Skeletal muscle tissue (tissue), 4 donors: ENCODE data around the gene TLE2. TPM values are rescaled to one million over a fixed set of nuclear protein-coding genes. Genes with fewer than 3 reads are reported as not detected.
"Not testable (repeated sequence)": the region's sequence is repeated elsewhere in the genome, so short reads cannot be mapped to it uniquely, and the experiment has no call there.

Source experiments
- H3K27ac ChIP-seq: one replicate; pipeline ENCODE4 v1.7.0; 2013; ENCODE audit warnings: mild to moderate bottlenecking, low read depth, low read length, inconsistent platforms
- H3K27me3 ChIP-seq, 3 donors: one replicate each; pipeline ENCODE4 v1.7.0; 2013; ENCODE audit warnings: low read length in 3 of 3; ENCODE audit not compliant: control insufficient read depth in 3 of 3, insufficient read depth in 3 of 3
- H3K36me3 ChIP-seq, 3 donors: one replicate each; pipeline ENCODE4 v1.7.0; 2013; ENCODE audit warnings: low read length in 3 of 3; ENCODE audit not compliant: control insufficient read depth in 3 of 3, insufficient read depth in 3 of 3
- H3K4me1 ChIP-seq, 3 donors: one replicate each; pipeline ENCODE4 v1.7.0; 2013; ENCODE audit warnings: low read length in 3 of 3, mild to moderate bottlenecking in 3 of 3; ENCODE audit not compliant: control insufficient read depth in 3 of 3, insufficient read depth in 3 of 3
- H3K4me3 ChIP-seq, 3 donors: one replicate each; pipeline ENCODE4 v1.7.0; 2013; ENCODE audit warnings: low read length in 3 of 3
- H3K9ac ChIP-seq, 3 donors: one replicate each; pipeline ENCODE4 v1.7.0; 2013; ENCODE audit warnings: low read length in 3 of 3, mild to moderate bottlenecking in 3 of 3, moderate library complexity in 2 of 3, low read depth in 1 of 3
- H3K9me3 ChIP-seq, 3 donors: one replicate each; pipeline ENCODE4 v1.7.0; 2013; ENCODE audit warnings: low read length in 3 of 3; ENCODE audit not compliant: control insufficient read depth in 3 of 3
- total RNA-seq: library from RNA; depleted of rRNA; stranded (reverse); fragments of >200 nt; gene quantifications from one replicate; pipeline ENCODE4 v1.2.3, GENCODE V29; 2014
- donor health status: Osteomylitis.

TLE2 gene
- total RNA-seq, 1 donor from 2014 or later: 9.4 TPM

DNA sequence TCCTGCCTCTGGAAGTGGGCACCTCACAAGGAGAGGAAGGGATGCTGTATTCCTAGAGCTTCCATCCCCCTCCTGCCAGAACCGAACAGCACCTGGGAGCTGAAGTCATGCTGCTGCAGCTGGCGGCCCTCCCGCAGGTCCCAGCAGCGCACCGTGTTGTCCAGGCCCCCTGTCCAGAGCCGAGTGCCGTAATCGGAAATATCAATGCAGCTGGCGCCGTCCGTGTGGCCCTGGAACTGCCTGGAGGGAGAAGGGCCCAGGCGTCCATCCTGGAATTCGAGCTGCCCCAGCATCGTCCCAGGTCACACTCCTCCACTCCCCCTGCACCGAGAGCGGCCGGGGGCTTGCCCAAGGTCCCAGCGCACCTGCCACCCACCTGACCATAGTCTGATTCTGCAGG is 23.7 kb downstream of the TLE2 start:
- H3K27ac ChIP-seq: no peak overlapping the region
- H3K9ac ChIP-seq: no peak overlapping the region
- peaks cover 14 to 29% (median 21%) of the 10 kb centered on the region in 3 donors for H3K36me3 ChIP-seq
- no peaks in the 10 kb centered on the region for H3K4me1 ChIP-seq
- H3K9me3 ChIP-seq: no peaks in the 10 kb centered on the region
- no peaks in the 10 kb centered on the region for H3K27me3 ChIP-seq
- H3K4me3 ChIP-seq: no peak overlapping the region

DNA sequence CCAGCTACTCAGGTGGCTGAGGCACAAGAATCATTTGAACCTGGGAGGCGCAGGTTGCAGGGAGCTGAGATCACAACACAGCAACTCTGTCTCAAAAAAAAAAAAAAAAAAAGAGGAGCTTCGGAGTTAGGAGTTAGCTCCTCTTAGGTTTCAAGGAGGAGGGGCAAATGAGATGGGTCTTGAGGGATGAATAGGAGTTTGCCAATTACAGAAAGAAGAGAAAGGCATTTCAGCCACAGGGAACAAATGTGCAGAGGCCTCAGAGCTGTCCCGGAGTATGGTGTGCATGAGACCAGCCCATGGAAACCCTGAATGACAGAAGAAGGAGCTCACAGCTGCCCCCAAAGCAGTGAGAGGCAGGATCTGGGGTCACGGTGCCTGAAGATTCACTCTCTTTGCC is 24.6 kb downstream of the TLE2 start:
- Histone ChIP-seq H3K27ac (no peak overlapping the region), H3K27me3 (no peaks in the 10 kb centered on the region), H3K36me3 (peaks cover 13 to 28% (median 17%) of the 10 kb centered on the region in 3 donors), H3K9me3 (no peaks in the 10 kb centered on the region), H3K4me1 (no peaks in the 10 kb centered on the region), H3K4me3 (no peak overlapping the region), H3K9ac (no peak overlapping the region)

DNA sequence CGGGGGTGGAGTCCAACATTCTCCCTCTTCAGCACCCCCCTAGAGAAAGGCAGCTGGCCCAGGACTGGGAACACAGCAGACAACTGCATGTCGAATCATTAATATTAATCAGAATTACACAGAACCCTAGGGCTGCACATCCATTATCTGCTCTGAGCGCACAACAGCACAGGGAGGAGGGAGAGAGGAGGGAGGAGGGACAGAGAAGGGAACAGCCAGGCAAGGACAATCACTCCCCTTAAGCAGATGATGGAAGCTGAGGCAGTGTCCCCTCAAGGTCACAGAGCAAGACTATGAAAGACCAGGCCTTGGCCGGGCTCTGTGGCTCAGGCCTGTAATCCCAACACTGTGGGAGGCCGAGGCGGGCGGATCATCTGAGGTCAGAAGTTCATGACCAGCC is 26.0 kb downstream of the TLE2 start:
- H3K36me3 ChIP-seq: peaks cover 14 to 24% (median 15%) of the 10 kb centered on the region in 3 donors
- H3K9me3 ChIP-seq: no peaks in the 10 kb centered on the region
- no peak overlapping the region for H3K4me3 ChIP-seq
- H3K4me1 ChIP-seq: no peaks in the 10 kb centered on the region
- H3K27ac ChIP-seq: no peak overlapping the region
- no peaks in the 10 kb centered on the region for H3K27me3 ChIP-seq
- no peak overlapping the region for H3K9ac ChIP-seq

DNA sequence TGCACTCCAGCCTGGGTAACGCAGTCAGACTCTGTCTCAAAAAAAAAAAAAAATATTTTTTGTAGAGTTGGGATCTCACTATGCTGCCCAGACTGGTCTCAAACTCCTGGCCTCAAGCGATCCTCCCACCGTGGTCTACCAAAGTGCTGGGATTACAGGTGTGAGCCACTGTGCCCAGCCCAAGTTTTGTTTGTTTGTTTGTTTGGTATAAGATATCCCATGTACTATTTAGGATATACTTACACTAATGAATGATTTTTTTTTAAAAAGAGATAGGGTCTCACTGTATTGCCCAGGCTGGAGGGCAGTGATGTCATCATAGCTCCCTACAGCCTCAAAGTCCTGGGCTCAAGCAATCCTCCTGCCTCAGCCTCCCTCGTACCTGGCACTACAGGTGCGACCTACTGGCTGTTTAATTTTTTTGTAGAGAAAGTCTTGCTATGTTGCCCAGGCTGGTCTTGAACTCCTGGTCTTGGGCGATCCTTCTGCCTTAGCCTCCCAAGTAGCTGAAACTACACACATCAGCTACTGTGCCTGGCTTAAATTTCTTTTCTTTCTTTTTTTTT is 27.8 kb downstream of the TLE2 start:
- H3K4me1 ChIP-seq: no peaks in the 10 kb centered on the region
- H3K9ac ChIP-seq: no peak overlapping the region
- no peaks in the 10 kb centered on the region for H3K9me3 ChIP-seq
- H3K36me3 ChIP-seq: peaks cover 14 to 28% (median 20%) of the 10 kb centered on the region in 3 donors
- no peak overlapping the region for H3K4me3 ChIP-seq
- H3K27me3 ChIP-seq: no peaks in the 10 kb centered on the region
- H3K27ac ChIP-seq: no peak overlapping the region

DNA sequence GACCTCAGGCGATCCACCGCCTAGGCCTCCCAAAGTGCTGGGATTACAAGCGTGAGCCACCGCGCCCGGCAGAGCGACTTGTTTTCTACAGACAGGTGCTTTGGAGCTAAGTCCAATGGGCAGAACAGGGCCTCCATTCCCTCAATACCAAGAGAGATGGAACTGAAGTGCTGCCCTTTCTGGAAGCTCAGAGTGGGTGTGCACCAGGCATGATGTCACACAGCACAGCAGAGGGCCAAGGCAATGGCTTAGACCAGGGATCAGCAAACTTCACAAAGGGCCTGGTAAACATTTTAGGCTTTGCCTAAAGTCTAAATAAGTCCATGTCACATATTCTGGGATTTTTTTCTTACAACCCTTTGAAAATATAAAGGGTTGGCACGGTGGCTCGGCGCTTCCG is 30.4 kb downstream of the TLE2 start:
- Histone ChIP-seq H3K27me3 (peaks cover 0 to 5% (median 0%) of the 10 kb centered on the region in 3 donors), H3K9ac (no peak overlapping the region), H3K9me3 (no peaks in the 10 kb centered on the region), H3K4me1 (no peaks in the 10 kb centered on the region), H3K27ac (no peak overlapping the region), H3K36me3 (peaks cover 4 to 14% (median 13%) of the 10 kb centered on the region in 3 donors), H3K4me3 (no peak overlapping the region)

DNA sequence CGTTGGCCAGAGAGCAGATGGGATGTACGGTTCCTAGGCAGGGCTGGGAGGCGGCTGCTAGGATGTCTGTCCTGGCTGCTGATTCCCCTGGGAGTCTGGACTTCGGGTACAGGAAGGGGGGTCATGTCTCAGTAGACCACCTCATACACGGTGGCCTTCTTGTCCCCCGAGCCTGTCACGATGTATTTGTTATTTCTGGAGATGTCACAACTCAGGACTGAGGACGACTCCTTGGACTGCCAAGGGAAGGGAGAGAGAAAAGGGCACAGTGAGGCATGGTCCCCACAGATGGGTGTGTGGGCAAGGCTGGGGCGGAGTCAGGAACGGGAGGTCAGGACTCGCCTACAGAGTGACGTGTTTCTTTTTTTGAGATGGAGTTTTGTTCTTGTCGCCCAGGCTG is 31.4 kb downstream of the TLE2 start:
- no peak overlapping the region for H3K9ac ChIP-seq
- no peaks in the 10 kb centered on the region for H3K9me3 ChIP-seq
- no peaks in the 10 kb centered on the region for H3K4me1 ChIP-seq
- H3K4me3 ChIP-seq: no peak overlapping the region
- H3K27me3 ChIP-seq: peaks cover 2 to 11% (median 4%) of the 10 kb centered on the region in 3 donors
- peaks cover 4 to 14% (median 13%) of the 10 kb centered on the region in 3 donors for H3K36me3 ChIP-seq
- no peak overlapping the region for H3K27ac ChIP-seq

DNA sequence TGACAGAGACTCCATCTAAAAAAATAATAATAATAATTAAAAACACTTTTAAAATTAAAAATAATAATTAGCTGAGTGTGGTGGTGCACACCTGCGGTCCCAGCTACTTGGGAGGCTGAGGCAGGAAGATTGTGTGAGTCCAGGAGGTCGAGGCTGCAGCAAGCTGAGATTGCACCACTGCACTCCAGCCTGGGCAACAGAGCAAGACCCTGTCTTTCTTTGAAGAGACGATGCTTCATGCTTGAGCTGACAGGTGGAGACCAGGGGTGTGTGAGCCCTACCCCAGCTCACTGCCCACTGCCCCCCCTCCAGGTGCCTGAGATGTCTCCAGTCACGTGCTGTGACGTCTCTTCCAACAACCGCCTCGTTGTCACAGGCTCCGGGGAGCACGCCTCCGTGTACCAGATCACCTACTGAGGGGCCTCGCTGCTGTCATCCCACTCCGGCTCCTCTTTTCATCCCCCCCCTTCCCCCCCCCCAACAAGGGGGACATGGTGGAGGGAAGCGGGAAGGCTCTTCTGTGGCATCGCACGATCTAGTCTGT is 34.4 kb downstream of the TLE2 start:
- Histone ChIP-seq H3K9me3 (no peaks in the 10 kb centered on the region), H3K4me1 (no peaks in the 10 kb centered on the region), H3K9ac (no peak overlapping the region), H3K27me3 (peaks cover 2 to 11% (median 4%) of the 10 kb centered on the region in 3 donors), H3K4me3 (no peak overlapping the region), H3K36me3 (peaks cover 4 to 11% (median 10%) of the 10 kb centered on the region in 3 donors), H3K27ac (no peak overlapping the region)

DNA sequence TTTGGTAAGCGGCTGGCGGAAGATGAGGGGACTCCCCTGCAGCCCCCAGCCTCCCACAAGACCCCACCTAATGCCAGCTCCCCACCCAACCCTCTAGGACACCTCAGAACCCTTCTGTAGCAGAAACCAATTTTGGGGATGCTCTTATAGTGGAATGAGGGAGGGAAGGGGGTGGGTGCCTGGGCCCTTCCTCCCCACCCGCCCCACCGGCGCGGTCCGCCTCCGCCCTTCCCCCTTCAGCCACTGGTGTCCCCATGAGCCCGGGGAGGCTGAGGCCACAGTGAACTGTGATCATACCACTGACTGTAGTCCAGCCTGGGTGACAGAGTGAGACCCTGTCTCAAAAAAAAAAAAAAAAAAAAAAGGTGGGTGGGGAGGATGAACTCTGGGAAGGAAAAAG is 35.5 kb downstream of the TLE2 start:
- H3K36me3 ChIP-seq: peaks cover under 1 to 9% (median 8%) of the 10 kb centered on the region in 3 donors
- no peaks in the 10 kb centered on the region for H3K9me3 ChIP-seq

DNA sequence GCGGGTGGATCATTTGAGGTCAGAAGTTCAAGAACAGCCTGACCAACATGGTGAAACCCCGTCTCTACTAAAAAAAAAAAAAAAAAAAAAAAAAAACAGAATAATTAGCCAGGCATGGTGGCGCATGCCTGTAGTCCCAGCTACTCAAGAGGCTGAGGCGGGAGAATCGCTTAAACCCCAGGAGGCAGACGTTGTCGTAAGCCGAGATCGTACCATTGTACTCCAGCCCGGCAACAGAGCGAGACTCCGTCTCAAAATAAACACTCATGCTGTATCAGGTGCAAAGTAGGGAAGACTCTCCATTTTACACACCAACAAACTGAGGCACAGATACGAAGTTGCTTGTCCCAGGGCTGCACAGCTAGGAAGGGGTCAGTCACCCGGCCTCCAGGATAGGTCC is 36.1 kb downstream of the TLE2 start:
- no peak overlapping the region for H3K9ac ChIP-seq
- no peaks in the 10 kb centered on the region for H3K9me3 ChIP-seq
- peaks cover 2 to 11% (median 4%) of the 10 kb centered on the region in 3 donors for H3K27me3 ChIP-seq
- H3K4me3 ChIP-seq: no peak overlapping the region
- no peak overlapping the region for H3K27ac ChIP-seq
- peaks cover 0 to 8% (median 7%) of the 10 kb centered on the region in 3 donors for H3K36me3 ChIP-seq
- H3K4me1 ChIP-seq: no peaks in the 10 kb centered on the region

More for the DNA sequence above, 35.5 kb downstream of the TLE2 start:
- H3K9ac ChIP-seq: no peak overlapping the region
- H3K27ac ChIP-seq: no peak overlapping the region
- H3K27me3 ChIP-seq: peaks cover 2 to 11% (median 4%) of the 10 kb centered on the region in 3 donors
- no peak overlapping the region for H3K4me3 ChIP-seq
- H3K4me1 ChIP-seq: no peaks in the 10 kb centered on the region

DNA sequence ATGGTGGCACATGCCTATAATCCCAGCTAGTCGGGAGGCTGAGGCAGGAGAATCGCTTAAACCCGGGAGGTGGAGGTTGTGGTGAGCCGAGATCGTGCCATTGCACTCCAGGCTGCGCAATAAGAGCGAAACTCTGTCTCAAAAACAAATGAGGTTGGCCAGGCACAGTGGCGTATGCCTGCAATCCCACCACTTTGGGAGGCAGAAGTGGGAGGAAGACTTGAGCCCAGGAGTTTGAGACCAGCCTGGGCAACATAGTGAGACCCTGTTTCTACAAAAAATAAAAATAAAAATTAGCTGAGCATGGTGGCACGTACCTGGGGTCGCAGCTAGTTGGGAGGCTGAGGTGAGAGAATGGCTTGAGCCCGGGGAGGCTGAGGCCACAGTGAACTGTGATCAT is 36.7 kb downstream of the TLE2 start:
- not testable (repeated sequence) for H3K4me1 ChIP-seq, H3K9me3 ChIP-seq, H3K4me3 ChIP-seq, H3K9ac ChIP-seq, H3K27ac ChIP-seq, H3K36me3 ChIP-seq
- peaks cover 2 to 11% (median 4%) of the 10 kb centered on the region in 3 donors for H3K27me3 ChIP-seq
